ENCODE measurements around the gene MMP15.

DNA sequence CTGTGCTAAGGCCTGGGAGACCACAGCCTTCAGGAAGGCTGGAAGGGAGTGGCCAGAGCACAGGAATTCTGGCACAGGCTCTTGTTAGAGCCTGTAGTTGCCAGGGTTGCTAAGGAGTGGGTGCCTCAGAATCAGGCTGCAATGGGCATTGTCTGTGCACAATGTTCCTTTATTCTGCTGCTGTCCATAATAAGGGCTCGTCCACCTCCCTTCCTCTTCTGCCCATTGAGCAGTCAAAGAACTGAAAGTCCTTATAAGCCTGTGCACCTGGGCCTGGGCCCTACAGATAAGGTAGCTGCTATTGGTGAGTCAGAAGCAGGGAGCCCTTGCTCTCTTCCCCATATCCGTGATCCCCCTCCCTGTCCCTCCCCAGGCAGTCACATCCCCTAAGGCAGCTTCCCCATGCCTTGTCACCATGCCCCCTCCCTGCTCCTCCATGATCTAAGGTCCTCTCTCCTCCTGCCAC, 49.2 kb upstream of the MMP15 start:
- TF ChIP-seq, protein P1, sequence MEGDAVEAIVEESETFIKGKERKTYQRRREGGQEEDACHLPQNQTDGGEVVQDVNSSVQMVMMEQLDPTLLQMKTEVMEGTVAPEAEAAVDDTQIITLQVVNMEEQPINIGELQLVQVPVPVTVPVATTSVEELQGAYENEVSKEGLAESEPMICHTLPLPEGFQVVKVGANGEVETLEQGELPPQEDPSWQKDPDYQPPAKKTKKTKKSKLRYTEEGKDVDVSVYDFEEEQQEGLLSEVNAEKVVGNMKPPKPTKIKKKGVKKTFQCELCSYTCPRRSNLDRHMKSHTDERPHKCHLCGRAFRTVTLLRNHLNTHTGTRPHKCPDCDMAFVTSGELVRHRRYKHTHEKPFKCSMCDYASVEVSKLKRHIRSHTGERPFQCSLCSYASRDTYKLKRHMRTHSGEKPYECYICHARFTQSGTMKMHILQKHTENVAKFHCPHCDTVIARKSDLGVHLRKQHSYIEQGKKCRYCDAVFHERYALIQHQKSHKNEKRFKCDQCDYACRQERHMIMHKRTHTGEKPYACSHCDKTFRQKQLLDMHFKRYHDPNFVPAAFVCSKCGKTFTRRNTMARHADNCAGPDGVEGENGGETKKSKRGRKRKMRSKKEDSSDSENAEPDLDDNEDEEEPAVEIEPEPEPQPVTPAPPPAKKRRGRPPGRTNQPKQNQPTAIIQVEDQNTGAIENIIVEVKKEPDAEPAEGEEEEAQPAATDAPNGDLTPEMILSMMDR (IDR thresholded peaks at IDR 0.05; ENCODE audit: borderline replicate concordance, extremely low read depth, low read length, poor library complexity, severe bottlenecking), result no peak
- TF ChIP-seq EZH2 (IDR thresholded peaks at IDR 0.05; ENCODE audit: borderline replicate concordance, low read depth, low read length, severe bottlenecking), result no peak

All from DND-41 (cell line).